ENCODE measurements around the gene GAB4.

GAB4 gene

GRCh38 chr22:16914006-16914405, 94.0 kb downstream of the GAB4 start:
- no peak for TF ChIP-seq POLR2AphosphoS5 (IDR thresholded peaks at IDR 0.05; ENCODE audit: low read depth, low read length)
- no peak for TF ChIP-seq SIN3A (IDR thresholded peaks at IDR 0.05; ENCODE audit: borderline replicate concordance, insufficient read depth, low read length)
- TF ChIP-seq REST (IDR thresholded peaks at IDR 0.05; ENCODE audit: insufficient read depth in 1 of 2, low read depth in 2 of 2, low read length in 2 of 2): no peak
- no peak for TF ChIP-seq TAF1 (IDR thresholded peaks at IDR 0.05; ENCODE audit: borderline replicate concordance, insufficient read depth, low read length)
- no peak for TF ChIP-seq FOXP2 (optimal IDR thresholded peaks at IDR 0.05; ENCODE audit: borderline replicate concordance, extremely low read depth, extremely low read length, insufficient read depth)

DNA sequence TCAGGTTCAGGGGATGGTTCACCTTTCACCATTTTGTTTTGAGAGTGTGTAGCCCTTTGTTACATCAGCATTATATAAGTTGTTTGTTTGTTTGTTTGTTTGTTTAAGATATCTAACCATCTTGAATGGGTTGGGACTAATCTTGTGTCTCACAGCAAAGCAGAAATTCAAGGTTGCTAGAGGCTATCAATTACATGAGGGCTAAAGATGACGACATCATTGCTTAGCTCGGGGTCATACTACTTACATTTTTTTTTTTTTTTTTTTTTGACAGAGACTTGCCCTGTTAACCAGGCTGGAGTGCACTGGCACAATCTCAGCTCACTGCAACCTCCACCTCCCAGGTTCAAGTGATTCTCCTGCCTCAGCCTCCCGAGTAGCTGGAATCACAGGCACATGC, 95.7 kb downstream of the GAB4 start:
- TF ChIP-seq TAF1 (IDR thresholded peaks at IDR 0.05; ENCODE audit: borderline replicate concordance, insufficient read depth, low read length) (no peak), POLR2AphosphoS5 (IDR thresholded peaks at IDR 0.05; ENCODE audit: low read depth, low read length) (no peak), REST (IDR thresholded peaks at IDR 0.05; ENCODE audit: insufficient read depth in 1 of 2, low read depth in 2 of 2, low read length in 2 of 2) (no peak), SIN3A (IDR thresholded peaks at IDR 0.05; ENCODE audit: borderline replicate concordance, insufficient read depth, low read length) (no peak), FOXP2 (optimal IDR thresholded peaks at IDR 0.05; ENCODE audit: borderline replicate concordance, extremely low read depth, extremely low read length, insufficient read depth) (no peak)
